Neural cell (in vitro differentiated cells): ENCODE data around the gene CNOT10. TPM values are rescaled to one million over a fixed set of nuclear protein-coding genes. Genes with fewer than 3 reads are reported as not detected.

Experiments
- H2AFZ ChIP-seq: fragments of 200-600, 300-800 bp; sonication (generic), shearing (Covaris generic); 2 replicates; pipeline ENCODE4 v1.6.0; 2014; ENCODE audit warnings: low read depth, mild to moderate bottlenecking, antibody characterized with exemption, low read length, moderate library complexity
- H3F3A ChIP-seq: fragments of 200-600 bp; shearing (Covaris generic); 2 replicates; pipeline ENCODE4 v1.6.1; 2016; ENCODE audit warnings: mild to moderate bottlenecking, moderate library complexity, mixed read lengths, antibody characterized with exemption, low read length; ENCODE audit not compliant: insufficient read depth, poor library complexity, severe bottlenecking
- H3K27ac ChIP-seq: fragments of 200-600, 300-800 bp; sonication (generic), shearing (Covaris generic); 2 replicates; pipeline ENCODE4 v1.5.1; 2014; ENCODE audit warnings: mild to moderate bottlenecking, low read length, moderate library complexity
- H3K27me3 ChIP-seq: fragments of 300-800, 200-600 bp; sonication (generic), shearing (Covaris generic); 2 replicates; pipeline ENCODE4 v1.6.0; 2014; ENCODE audit warnings: mild to moderate bottlenecking, low read depth, low read length, moderate library complexity; ENCODE audit not compliant: insufficient read depth
- H3K36me3 ChIP-seq: fragments of 300-800, 200-600 bp; sonication (generic), shearing (Covaris generic); 2 replicates; pipeline ENCODE4 v1.5.1; 2014; ENCODE audit warnings: mild to moderate bottlenecking, antibody characterized with exemption, low read length, moderate library complexity; ENCODE audit not compliant: insufficient read depth
- H3K4me2 ChIP-seq: fragments of 300-800, 200-600 bp; sonication (generic), shearing (Covaris generic); 2 replicates; pipeline ENCODE4 v1.6.0; 2014; ENCODE audit warnings: mild to moderate bottlenecking, low read length
- H3K4me3 ChIP-seq: fragments of 300-800, 200-600 bp; sonication (generic), shearing (Covaris generic); 2 replicates; pipeline ENCODE4 v1.5.1; 2014; ENCODE audit warnings: mild to moderate bottlenecking, low read length, moderate library complexity
- H3K79me2 ChIP-seq: fragments of 200-600 bp; shearing (Covaris generic); replicated peaks from 2 replicates; pipeline ENCODE4 v1.6.0; 2014; ENCODE audit warnings: mild to moderate bottlenecking, low read length, moderate library complexity; ENCODE audit not compliant: insufficient read depth
- H3K9ac ChIP-seq: fragments of 300-800, 200-600 bp; sonication (generic), shearing (Covaris generic); 2 replicates; pipeline ENCODE4 v1.6.1; 2016; ENCODE audit warnings: mild to moderate bottlenecking, low read length, mixed read lengths
- H3K9me2 ChIP-seq: fragments of 200-600 bp; shearing (Covaris generic); 2 replicates; pipeline ENCODE4 v1.6.1; 2016; ENCODE audit warnings: mild to moderate bottlenecking, low read length, mixed read lengths; ENCODE audit not compliant: insufficient read depth
- H3K9me3 ChIP-seq: fragments of 200-600, 300-800 bp; sonication (generic), shearing (Covaris generic); 2 replicates; pipeline ENCODE4 v1.6.1; 2016; ENCODE audit warnings: mild to moderate bottlenecking, mixed run types, low read length, moderate library complexity, mixed read lengths
- H4K20me1 ChIP-seq: fragments of 200-600 bp; shearing (Covaris generic); 2 replicates; pipeline ENCODE4 v1.6.1; 2016; ENCODE audit warnings: mild to moderate bottlenecking, mixed run types; ENCODE audit not compliant: insufficient read depth
- EP300 ChIP-seq: fragments of 450-650 bp; conservative IDR thresholded peaks from 2 replicates; pipeline ENCODE4 v1.6.1; 2014; ENCODE audit warnings: antibody characterized with exemption, mild to moderate bottlenecking, moderate library complexity; ENCODE audit not compliant: poor library complexity, severe bottlenecking
- EZH2 ChIP-seq: fragments of 200-600, 300-800 bp; shearing (Covaris generic), sonication (generic); IDR thresholded peaks from 2 replicates; pipeline ENCODE4 v1.6.1; 2014; ENCODE audit warnings: antibody characterized with exemption, low read length, borderline replicate concordance, mild to moderate bottlenecking; ENCODE audit not compliant: insufficient read depth, poor library complexity, severe bottlenecking
- MXI1 ChIP-seq: fragments of 450-650 bp; conservative IDR thresholded peaks from 2 replicates; pipeline ENCODE4 v1.6.1; 2014; ENCODE audit warnings: antibody characterized with exemption, mild to moderate bottlenecking; ENCODE audit not compliant: poor library complexity, severe bottlenecking
- POLR2AphosphoS5 ChIP-seq: IDR thresholded peaks from 2 replicates; pipeline ENCODE4 v1.6.1; 2012
- RAD21 ChIP-seq: fragments of 450-650 bp; conservative IDR thresholded peaks from 2 replicates; pipeline ENCODE4 v1.6.1; 2014; ENCODE audit warnings: antibody characterized with exemption, mild to moderate bottlenecking, moderate library complexity
- SMC3 ChIP-seq: fragments of 450-650 bp; conservative IDR thresholded peaks from 2 replicates; pipeline ENCODE4 v1.6.1; 2014; ENCODE audit warnings: antibody characterized with exemption, mild to moderate bottlenecking, moderate library complexity; ENCODE audit not compliant: poor library complexity
- TAF1 ChIP-seq: IDR thresholded peaks from 2 replicates; pipeline ENCODE4 v1.6.1; 2012; ENCODE audit warnings: low read depth
- polyA plus RNA-seq: library from polyadenylated mRNA; depleted of rRNA; stranded (reverse); fragments of >200 nt; gene quantifications from 2 replicates; pipeline ENCODE4 v1.2.3, GENCODE V29; 2014
- TF ChIP-seq, protein P1 (sequence below): IDR thresholded peaks from 2 replicates; pipeline ENCODE4 v1.6.1; 2012; ENCODE audit warnings: borderline replicate concordance
- TF ChIP-seq, protein P2 (sequence below): fragments of 450-650 bp; IDR thresholded peaks from 2 replicates; pipeline ENCODE4 v1.5.1; 2014; ENCODE audit warnings: antibody characterized with exemption, mild to moderate bottlenecking, moderate library complexity; ENCODE audit not compliant: poor library complexity, severe bottlenecking

Gene CNOT10
- polyA plus RNA-seq, 1 donor from 2014 or later = 53.8 TPM

DNA sequence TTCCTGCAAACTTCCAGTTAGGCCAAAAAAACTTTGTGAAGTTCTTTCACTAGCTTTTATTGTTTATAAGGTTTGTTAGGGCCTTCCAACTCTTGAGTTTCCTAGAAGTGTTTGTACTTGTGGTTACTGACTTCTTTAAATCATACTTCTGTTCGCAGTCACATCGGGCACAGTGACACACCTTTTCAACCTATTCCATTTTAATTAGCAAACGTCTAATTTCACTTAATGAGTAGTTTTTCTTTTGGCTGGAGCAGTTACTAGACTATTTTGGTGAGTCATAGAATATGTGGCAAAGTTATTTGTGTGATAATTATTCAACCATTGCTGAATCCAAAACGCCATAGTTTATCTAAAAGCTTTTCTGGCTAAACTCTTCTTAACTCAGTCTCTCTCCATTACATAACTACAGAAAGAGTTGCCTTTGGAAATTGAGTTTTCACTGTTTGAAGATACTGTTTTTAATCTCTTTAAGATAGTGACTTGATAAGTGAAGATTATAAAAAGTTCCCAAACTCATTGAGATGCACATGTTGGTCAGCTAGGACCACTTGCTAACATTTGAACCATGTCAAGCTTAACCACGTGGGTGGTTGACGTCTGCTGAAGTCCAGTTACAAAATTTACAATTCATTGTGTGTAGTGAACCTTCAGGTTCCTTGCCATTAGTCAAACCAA, 21.5 kb downstream of the CNOT10 start:
- H3F3A ChIP-seq = no peaks in the 10 kb centered on the region
- no peak overlapping the region for H3K27ac ChIP-seq
- no peak for TF ChIP-seq EP300
- no peak for TF ChIP-seq EZH2
- no peak for TF ChIP-seq POLR2AphosphoS5
- no peak for TF ChIP-seq RAD21
- TF ChIP-seq SMC3 = no peak
- no peak for TF ChIP-seq MXI1
- TF ChIP-seq, protein P1, sequence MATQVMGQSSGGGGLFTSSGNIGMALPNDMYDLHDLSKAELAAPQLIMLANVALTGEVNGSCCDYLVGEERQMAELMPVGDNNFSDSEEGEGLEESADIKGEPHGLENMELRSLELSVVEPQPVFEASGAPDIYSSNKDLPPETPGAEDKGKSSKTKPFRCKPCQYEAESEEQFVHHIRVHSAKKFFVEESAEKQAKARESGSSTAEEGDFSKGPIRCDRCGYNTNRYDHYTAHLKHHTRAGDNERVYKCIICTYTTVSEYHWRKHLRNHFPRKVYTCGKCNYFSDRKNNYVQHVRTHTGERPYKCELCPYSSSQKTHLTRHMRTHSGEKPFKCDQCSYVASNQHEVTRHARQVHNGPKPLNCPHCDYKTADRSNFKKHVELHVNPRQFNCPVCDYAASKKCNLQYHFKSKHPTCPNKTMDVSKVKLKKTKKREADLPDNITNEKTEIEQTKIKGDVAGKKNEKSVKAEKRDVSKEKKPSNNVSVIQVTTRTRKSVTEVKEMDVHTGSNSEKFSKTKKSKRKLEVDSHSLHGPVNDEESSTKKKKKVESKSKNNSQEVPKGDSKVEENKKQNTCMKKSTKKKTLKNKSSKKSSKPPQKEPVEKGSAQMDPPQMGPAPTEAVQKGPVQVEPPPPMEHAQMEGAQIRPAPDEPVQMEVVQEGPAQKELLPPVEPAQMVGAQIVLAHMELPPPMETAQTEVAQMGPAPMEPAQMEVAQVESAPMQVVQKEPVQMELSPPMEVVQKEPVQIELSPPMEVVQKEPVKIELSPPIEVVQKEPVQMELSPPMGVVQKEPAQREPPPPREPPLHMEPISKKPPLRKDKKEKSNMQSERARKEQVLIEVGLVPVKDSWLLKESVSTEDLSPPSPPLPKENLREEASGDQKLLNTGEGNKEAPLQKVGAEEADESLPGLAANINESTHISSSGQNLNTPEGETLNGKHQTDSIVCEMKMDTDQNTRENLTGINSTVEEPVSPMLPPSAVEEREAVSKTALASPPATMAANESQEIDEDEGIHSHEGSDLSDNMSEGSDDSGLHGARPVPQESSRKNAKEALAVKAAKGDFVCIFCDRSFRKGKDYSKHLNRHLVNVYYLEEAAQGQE = no peak
- no peak for TF ChIP-seq TAF1
- TF ChIP-seq, protein P2, sequence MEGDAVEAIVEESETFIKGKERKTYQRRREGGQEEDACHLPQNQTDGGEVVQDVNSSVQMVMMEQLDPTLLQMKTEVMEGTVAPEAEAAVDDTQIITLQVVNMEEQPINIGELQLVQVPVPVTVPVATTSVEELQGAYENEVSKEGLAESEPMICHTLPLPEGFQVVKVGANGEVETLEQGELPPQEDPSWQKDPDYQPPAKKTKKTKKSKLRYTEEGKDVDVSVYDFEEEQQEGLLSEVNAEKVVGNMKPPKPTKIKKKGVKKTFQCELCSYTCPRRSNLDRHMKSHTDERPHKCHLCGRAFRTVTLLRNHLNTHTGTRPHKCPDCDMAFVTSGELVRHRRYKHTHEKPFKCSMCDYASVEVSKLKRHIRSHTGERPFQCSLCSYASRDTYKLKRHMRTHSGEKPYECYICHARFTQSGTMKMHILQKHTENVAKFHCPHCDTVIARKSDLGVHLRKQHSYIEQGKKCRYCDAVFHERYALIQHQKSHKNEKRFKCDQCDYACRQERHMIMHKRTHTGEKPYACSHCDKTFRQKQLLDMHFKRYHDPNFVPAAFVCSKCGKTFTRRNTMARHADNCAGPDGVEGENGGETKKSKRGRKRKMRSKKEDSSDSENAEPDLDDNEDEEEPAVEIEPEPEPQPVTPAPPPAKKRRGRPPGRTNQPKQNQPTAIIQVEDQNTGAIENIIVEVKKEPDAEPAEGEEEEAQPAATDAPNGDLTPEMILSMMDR = no peak

GRCh38 chr3:32707026-32707370, 22.0 kb downstream of the CNOT10 start:
- no peaks in the 10 kb centered on the region for H4K20me1 ChIP-seq
- no peaks in the 10 kb centered on the region for H3K79me2 ChIP-seq
- H3F3A ChIP-seq = no peaks in the 10 kb centered on the region
- TF ChIP-seq POLR2AphosphoS5 (no peak), EZH2 (no peak), MXI1 (no peak), TAF1 (no peak), EP300 (no peak), SMC3 (no peak), RAD21 (no peak)
- TF ChIP-seq, protein P2 = no peak
- TF ChIP-seq, protein P1 = no peak
- H3K4me2 ChIP-seq = no peak overlapping the region
- no peak overlapping the region for H2AFZ ChIP-seq
- H3K9ac ChIP-seq = no peak overlapping the region
- no peaks in the 10 kb centered on the region for H3K9me3 ChIP-seq
- no peaks in the 10 kb centered on the region for H3K27me3 ChIP-seq
- peaks cover 8% of the 10 kb centered on the region for H3K36me3 ChIP-seq
- H3K4me3 ChIP-seq = no peak overlapping the region
- H3K27ac ChIP-seq = no peak overlapping the region
- H3K9me2 ChIP-seq = no peaks in the 10 kb centered on the region

More for the DNA sequence above, 21.5 kb downstream of the CNOT10 start:
- H3K36me3 ChIP-seq = peaks cover 8% of the 10 kb centered on the region
- H3K4me3 ChIP-seq = no peak overlapping the region
- H4K20me1 ChIP-seq = no peaks in the 10 kb centered on the region
- no peak overlapping the region for H3K4me2 ChIP-seq
- H3K9me3 ChIP-seq = no peaks in the 10 kb centered on the region
- H3K9ac ChIP-seq = no peak overlapping the region
- no peak overlapping the region for H2AFZ ChIP-seq
- H3K27me3 ChIP-seq = no peaks in the 10 kb centered on the region
- no peaks in the 10 kb centered on the region for H3K9me2 ChIP-seq
- no peaks in the 10 kb centered on the region for H3K79me2 ChIP-seq
